ENCODE data around the gene TNFAIP3.

Gene TNFAIP3

DNA sequence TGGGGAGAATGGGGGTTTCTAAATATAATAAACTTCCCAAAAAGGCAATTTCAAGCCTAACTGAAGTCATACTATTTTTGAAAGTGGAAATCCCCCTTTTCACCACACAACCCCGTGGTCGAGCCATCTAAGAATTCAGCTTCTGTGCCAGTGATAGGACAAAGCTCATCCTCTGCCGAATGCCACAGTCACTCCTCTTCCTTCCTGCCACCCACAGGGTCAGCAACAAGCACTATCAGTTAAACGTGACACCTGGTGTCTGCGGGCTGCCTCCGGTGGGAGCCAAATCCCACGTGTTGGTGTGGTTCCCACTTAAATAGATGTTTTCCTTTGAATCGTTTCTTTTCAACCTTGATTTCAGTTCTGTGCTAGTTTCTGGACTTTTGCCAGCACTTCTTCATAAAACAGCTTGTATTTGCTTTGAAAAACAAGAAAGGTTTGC is 60.7 kb downstream of the TNFAIP3 start:
- DNase-seq = no peak

- no peak for DNase-seq
These were observed 61.2 kb downstream of the TNFAIP3 start for GRCh38 chr6:137928286-137928685.

DNA sequence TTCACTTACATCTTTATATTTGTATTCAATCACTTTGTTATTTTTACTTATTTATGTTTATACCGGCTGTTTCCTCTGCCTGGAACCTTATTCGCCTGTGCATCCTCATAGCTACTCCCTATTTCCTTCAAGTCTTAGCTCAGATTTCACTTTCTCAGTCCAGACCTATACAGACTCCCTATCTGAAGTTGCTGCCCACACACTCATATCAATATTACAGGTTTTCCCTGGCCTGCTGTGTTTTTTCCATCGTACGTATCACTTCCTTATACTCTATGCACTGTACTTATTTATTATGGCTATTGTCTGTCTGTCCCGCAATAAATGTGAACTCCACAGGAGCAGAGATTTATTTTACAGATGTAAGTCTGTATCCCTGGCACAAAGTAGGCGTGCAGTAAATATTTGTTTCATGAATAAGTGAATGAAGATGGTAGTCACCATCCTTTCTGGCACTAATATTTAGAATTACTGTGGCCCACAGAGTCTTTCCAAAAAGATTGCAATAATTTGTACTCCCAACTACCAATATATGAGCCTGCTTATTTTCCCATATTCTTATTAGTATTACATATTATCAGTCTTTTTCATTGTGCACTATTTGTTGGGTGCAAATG is 64.9 kb downstream of the TNFAIP3 start:
- DNase-seq = no peak

Data from SW 1271 (cell line).